ENCODE results near the gene UBA7. TPM values are rescaled to one million over a fixed set of nuclear protein-coding genes. Genes with fewer than 3 reads are reported as not detected.

UBA7 gene
- total RNA-seq, 2 donors from 2014 or later = 1.0 to 3.4 TPM

DNA sequence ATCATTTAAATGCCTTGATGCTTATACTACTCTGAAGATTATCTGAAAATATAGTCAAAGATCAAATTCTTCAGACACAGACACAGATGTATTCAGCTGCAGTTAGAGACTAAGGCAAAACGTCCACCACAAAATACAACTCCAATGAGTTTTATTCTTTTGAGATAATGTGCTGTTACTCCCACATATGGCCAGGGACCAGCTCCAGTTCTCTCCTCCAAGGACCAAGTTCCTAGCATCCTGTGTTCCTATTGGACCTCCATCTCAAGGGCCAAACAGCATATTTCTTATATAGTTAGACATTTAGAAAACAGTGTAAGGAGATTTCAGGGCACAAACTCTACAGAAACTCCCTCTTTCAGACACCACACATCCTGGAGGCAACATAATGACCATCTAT lies 54.5 kb downstream of the UBA7 start:
- no peaks in the 10 kb centered on the region for H3K9me3 Mint-ChIP-seq
- peaks cover 17% of the 10 kb centered on the region for H3K4me1 Mint-ChIP-seq
- no peaks in the 10 kb centered on the region for H3K27me3 Mint-ChIP-seq (ENCODE audit: insufficient read depth)
- H3K4me3 ChIP-seq (ENCODE audit: low read length) = no peak overlapping the region
- peak overlapping the region; percentile 46 for H3K27ac Mint-ChIP-seq
- peaks cover 10% of the 10 kb centered on the region for H3K4me1 ChIP-seq (ENCODE audit: control insufficient read depth, insufficient read depth, low read length)
- H3K9ac ChIP-seq (ENCODE audit: extremely low read depth, low read length, poor library complexity, severe bottlenecking) = no peak overlapping the region
- no peak overlapping the region for H3K4me3 Mint-ChIP-seq
- WGBS, 2 experiments (ENCODE audit: insufficient coverage in 1 of 2, insufficient read length in 1 of 2) = 80% methylated on average over 1 of the region's 1 CpG; no CpG with 5 or more reads in 1 of the 2 experiments
- no peak overlapping the region for H3K27ac ChIP-seq (ENCODE audit: low read depth, low read length)
- no peaks in the 10 kb centered on the region for H3K27me3 ChIP-seq (ENCODE audit: control insufficient read depth, insufficient read depth, low read length, poor library complexity, severe bottlenecking)
- H3K36me3 Mint-ChIP-seq (ENCODE audit: low read depth) = peaks cover 18% of the 10 kb centered on the region
- TF ChIP-seq, protein P1, sequence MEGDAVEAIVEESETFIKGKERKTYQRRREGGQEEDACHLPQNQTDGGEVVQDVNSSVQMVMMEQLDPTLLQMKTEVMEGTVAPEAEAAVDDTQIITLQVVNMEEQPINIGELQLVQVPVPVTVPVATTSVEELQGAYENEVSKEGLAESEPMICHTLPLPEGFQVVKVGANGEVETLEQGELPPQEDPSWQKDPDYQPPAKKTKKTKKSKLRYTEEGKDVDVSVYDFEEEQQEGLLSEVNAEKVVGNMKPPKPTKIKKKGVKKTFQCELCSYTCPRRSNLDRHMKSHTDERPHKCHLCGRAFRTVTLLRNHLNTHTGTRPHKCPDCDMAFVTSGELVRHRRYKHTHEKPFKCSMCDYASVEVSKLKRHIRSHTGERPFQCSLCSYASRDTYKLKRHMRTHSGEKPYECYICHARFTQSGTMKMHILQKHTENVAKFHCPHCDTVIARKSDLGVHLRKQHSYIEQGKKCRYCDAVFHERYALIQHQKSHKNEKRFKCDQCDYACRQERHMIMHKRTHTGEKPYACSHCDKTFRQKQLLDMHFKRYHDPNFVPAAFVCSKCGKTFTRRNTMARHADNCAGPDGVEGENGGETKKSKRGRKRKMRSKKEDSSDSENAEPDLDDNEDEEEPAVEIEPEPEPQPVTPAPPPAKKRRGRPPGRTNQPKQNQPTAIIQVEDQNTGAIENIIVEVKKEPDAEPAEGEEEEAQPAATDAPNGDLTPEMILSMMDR (conservative IDR thresholded peaks at IDR 0.05) = no peak
- DNase-seq = no peak
- no peaks in the 10 kb centered on the region for H3K9me3 ChIP-seq (ENCODE audit: control insufficient read depth, low read length)
- peaks cover 19% of the 10 kb centered on the region for H3K36me3 ChIP-seq (ENCODE audit: control insufficient read depth, insufficient read depth, low read length)

DNA sequence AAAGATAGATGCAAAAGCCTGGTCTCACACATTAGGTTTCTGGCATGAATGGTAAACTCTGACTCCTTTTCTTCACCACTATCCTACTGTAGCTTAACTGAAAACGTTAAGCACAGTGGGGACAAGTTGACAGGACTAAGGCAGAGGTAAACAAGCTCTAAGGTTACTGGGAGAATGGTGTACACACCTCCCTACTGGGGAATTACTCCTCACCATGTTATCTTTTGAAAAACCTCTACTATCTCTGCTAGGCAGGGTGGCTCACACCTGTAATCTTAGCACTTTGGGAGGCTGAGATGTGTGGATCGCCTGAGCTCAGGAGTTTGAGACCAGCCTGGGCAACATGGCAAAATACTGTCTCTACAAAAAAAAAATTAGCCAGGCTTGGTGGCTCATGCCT lies 56.6 kb downstream of the UBA7 start:
- peaks cover 13% of the 10 kb centered on the region for H3K36me3 ChIP-seq (ENCODE audit: control insufficient read depth, insufficient read depth, low read length)
- Mint-ChIP-seq H3K27me3 (ENCODE audit: insufficient read depth) (no peaks in the 10 kb centered on the region), H3K4me1 (peaks cover 17% of the 10 kb centered on the region), H3K27ac (peak overlapping the region; percentile 50), H3K4me3 (no peak overlapping the region), H3K9me3 (no peaks in the 10 kb centered on the region), H3K36me3 (ENCODE audit: low read depth) (peaks cover 19% of the 10 kb centered on the region)
- WGBS, 2 experiments (ENCODE audit: insufficient coverage in 1 of 2, insufficient read length in 1 of 2) = 43 to 79% methylated on average over 2 of the region's 2 CpGs
- no peaks in the 10 kb centered on the region for H3K9me3 ChIP-seq (ENCODE audit: control insufficient read depth, low read length)
- peak overlapping the region; percentile 47 for H3K4me3 ChIP-seq (ENCODE audit: low read length)
- peaks cover 10% of the 10 kb centered on the region for H3K4me1 ChIP-seq (ENCODE audit: control insufficient read depth, insufficient read depth, low read length)
- no peak overlapping the region for H3K9ac ChIP-seq (ENCODE audit: extremely low read depth, low read length, poor library complexity, severe bottlenecking)
- TF ChIP-seq, protein P1 (conservative IDR thresholded peaks at IDR 0.05) = no peak
- peak; percentile 62 for DNase-seq
- no peaks in the 10 kb centered on the region for H3K27me3 ChIP-seq (ENCODE audit: control insufficient read depth, insufficient read depth, low read length, poor library complexity, severe bottlenecking)
- H3K27ac ChIP-seq (ENCODE audit: low read depth, low read length) = no peak overlapping the region

DNA sequence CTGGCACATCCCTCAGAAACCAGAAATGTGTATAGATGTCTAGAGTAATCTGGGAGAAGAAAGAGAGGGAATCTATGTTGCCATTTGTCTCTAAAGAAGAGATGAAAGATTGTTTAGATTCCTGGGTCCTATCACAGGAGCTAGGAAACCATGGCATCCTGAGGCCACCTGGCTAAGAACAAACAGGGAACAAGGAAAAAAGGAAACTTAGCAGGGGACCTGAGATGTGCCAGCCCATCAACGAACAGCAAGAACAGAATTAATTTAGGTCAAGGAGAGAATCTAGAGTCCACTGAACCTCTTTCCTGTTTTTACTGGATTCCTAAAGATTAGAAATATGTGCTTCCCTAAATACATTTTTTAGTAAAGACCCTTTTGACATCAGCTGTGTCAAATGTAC lies 57.7 kb downstream of the UBA7 start:
- no peak for DNase-seq
- Histone ChIP-seq H3K36me3 (ENCODE audit: control insufficient read depth, insufficient read depth, low read length) (peaks cover 7% of the 10 kb centered on the region), H3K27me3 (ENCODE audit: control insufficient read depth, insufficient read depth, low read length, poor library complexity, severe bottlenecking) (no peaks in the 10 kb centered on the region), H3K9me3 (ENCODE audit: control insufficient read depth, low read length) (no peaks in the 10 kb centered on the region), H3K4me1 (ENCODE audit: control insufficient read depth, insufficient read depth, low read length) (peaks cover 10% of the 10 kb centered on the region), H3K4me3 (ENCODE audit: low read length) (peak overlapping the region; percentile 50), H3K9ac (ENCODE audit: extremely low read depth, low read length, poor library complexity, severe bottlenecking) (no peak overlapping the region), H3K27ac (ENCODE audit: low read depth, low read length) (no peak overlapping the region)
- H3K9me3 Mint-ChIP-seq = no peaks in the 10 kb centered on the region
- peak overlapping the region; percentile 38 for H3K27ac Mint-ChIP-seq
- 73 to 83% methylated on average over 1 of the region's 1 CpG for WGBS, 2 experiments (ENCODE audit: insufficient coverage in 1 of 2, insufficient read length in 1 of 2)
- no peak overlapping the region for H3K4me3 Mint-ChIP-seq
- TF ChIP-seq, protein P1 (conservative IDR thresholded peaks at IDR 0.05) = no peak
- peaks cover 17% of the 10 kb centered on the region for H3K36me3 Mint-ChIP-seq (ENCODE audit: low read depth)
- H3K4me1 Mint-ChIP-seq = peaks cover 17% of the 10 kb centered on the region
- no peaks in the 10 kb centered on the region for H3K27me3 Mint-ChIP-seq (ENCODE audit: insufficient read depth)

Small RNA genes lying within 50 kb of the gene (microRNA-seq; reads per million reads assigned to microRNA genes)
- gene MIR5193 (ENCODE audit: borderline microRNAs expressed) = not detected

Other genes starting within 250 kb of the UBA7 start
- 100 to 1,000 TPM; 188 to 216 TPM for gene APEH, start 139.6 kb downstream of the UBA7 start, total RNA-seq
- gene MST1, start 124.5 kb downstream of the UBA7 start, total RNA-seq = 10 to 100 TPM; 30.8 to 35.5 TPM
- 10 to 100 TPM; 47.3 to 47.6 TPM for gene RNF123, start 124.4 kb downstream of the UBA7 start, total RNA-seq
- 1 to 10 TPM; 1.4 to 3.0 TPM for gene AMIGO3, start 94.3 kb downstream of the UBA7 start, total RNA-seq
- 10 to 100 TPM; 35.5 to 38.2 TPM for gene GMPPB, start 90.0 kb downstream of the UBA7 start, total RNA-seq
- 10 to 100 TPM; 45.8 to 49.8 TPM for gene IP6K1, start 27.4 kb downstream of the UBA7 start, total RNA-seq
- not detected for gene CDHR4, start 14.1 kb downstream of the UBA7 start, total RNA-seq
- gene INKA1, start 10.7 kb downstream of the UBA7 start, total RNA-seq = not detected
- 10 to 100 TPM; 22.3 to 32.8 TPM for gene TRAIP, start 42.6 kb upstream of the UBA7 start, total RNA-seq
- 1 to 10 TPM in 1 of 2 donors, under 1 TPM in 1; 0.75 to 7.1 TPM for gene CAMKV, start 56.0 kb upstream of the UBA7 start, total RNA-seq
- gene MST1R, start 89.9 kb upstream of the UBA7 start, total RNA-seq = 10 to 100 TPM in 1 of 2 donors, 1 to 10 TPM in 1; 6.8 to 11.2 TPM
- 1 to 10 TPM; 4.1 to 6.2 TPM for gene MON1A, start 115.9 kb upstream of the UBA7 start, total RNA-seq
- gene RBM6, start 126.2 kb upstream of the UBA7 start, total RNA-seq = 100 to 1,000 TPM; 116 to 168 TPM

Measured in endodermal cell (in vitro differentiated cells).